EL (cell line): ENCODE results near the gene SMAD9.

Experiments
- DNase-seq: peaks from one replicate; pipeline ENCODE4 v3.0.0-alpha.2; 2016

The SMAD9 gene

GRCh38 chr13:36862002-36862685 lies 57.9 kb downstream of the SMAD9 start:
- peak; percentile 43 for DNase-seq

- DNase-seq = no peak
Observed at GRCh38 chr13:36859259-36859658, 60.8 kb downstream of the SMAD9 start.

DNA sequence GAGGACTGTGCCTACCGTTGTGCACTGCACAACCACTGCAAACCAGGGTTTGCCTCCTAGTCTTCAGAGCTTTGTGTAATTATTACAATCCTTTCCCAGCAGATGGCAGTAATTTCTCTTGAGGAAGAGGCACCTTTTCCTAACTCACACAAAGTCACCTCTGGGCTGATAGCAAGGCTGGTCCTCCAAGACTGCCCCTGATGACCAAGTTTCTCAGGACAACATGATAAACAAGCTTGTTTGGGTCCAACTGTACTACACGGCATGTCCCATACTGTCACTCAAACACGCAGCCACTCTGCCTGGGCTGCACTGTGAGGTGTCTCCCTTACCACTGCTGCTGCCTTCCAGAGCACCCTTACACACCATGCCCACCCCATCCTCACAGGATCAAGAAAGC lies 61.7 kb downstream of the SMAD9 start:
- DNase-seq = peak; percentile 53

DNA sequence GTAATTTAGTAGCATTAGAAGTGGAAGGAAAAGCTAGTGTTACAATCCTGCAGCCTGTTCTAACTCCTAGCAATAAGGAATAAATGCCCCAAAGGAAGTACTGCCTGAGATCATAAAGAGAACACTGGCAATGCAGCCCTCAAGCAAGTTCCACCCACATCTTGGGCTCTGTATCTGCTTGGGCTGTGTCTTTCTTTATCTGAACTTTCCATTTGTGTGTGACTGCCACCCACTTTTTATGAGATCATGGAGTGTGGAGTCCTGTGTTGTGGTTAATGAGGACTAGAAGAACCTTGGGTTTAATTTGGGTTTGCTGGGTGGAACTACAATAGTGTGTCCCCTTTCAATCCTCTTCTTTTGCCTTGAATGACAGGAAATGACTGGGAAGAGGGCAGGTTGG lies 62.8 kb downstream of the SMAD9 start:
- DNase-seq = no peak

DNA sequence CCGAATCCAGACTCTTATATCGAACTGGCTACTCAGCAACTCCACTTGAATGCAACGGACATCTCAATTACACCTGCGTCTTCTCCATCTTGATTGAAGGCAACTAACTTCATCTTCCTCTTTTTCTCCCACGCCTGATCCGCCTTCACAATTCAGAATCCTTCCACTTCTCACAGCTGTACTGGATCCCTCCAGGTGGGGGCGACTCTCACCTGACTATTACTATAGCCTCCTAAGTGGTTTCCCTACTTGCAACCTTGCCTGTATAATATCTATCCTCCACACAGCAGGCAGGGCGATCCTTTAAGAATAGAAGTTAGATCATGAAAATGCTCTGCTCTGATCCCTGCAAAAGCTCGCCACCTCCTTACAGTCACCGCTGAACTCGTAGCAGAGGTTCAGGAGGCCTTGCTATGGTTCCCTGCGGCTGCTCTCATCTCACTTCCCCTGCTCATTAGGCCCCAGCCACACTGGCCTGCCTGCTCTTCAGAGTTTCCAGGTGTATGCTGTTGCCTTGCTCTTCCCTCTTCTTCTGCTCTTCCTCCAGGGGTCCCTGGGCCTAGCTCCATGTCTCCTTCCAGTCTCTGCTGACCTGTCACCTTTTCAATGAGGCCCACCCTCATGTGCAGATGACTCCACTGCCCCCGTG lies 69.1 kb downstream of the SMAD9 start:
- DNase-seq = peak; percentile 11

- no peak for DNase-seq
Observed at GRCh38 chr13:36848199-36848982, 71.6 kb downstream of the SMAD9 start.

DNA sequence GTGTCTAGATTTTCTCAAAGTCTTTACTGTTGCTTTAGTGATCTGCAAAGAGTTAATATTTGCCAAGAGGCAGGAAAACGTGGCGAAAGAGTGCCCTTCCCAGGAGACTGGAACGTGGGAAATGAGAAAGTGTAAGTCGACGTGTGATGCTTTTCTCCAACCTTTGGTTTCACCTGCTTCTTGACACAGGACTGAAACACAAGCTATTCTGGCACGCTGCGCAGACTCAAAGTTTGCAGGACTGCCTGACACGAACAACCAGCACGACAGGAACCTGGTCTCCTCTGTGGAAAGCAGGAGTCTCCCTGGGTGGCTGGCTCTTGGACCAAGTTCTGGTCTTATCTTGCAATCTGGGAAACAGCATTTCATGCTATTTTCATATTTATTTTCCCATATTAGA lies 72.4 kb downstream of the SMAD9 start:
- no peak for DNase-seq

DNA sequence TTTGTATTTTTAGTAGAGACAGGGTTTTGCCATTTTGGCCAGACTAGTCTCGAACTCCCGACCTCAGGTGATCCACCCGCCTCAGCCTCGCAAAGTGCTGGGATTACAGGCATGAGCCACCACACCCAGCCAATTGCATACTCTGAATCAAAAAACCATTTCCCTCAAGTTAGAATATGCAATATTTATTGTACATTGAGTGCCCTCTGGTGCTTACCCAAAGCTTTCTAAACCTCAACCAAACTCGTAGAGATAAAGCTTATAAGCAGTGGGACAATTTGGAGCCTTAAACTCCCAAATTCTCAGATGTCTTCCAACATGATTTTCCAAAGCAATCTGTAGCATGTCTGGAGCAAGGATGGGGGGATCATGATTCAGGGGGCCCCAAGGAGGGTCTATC lies 78.6 kb downstream of the SMAD9 start:
- DNase-seq = no peak

DNA sequence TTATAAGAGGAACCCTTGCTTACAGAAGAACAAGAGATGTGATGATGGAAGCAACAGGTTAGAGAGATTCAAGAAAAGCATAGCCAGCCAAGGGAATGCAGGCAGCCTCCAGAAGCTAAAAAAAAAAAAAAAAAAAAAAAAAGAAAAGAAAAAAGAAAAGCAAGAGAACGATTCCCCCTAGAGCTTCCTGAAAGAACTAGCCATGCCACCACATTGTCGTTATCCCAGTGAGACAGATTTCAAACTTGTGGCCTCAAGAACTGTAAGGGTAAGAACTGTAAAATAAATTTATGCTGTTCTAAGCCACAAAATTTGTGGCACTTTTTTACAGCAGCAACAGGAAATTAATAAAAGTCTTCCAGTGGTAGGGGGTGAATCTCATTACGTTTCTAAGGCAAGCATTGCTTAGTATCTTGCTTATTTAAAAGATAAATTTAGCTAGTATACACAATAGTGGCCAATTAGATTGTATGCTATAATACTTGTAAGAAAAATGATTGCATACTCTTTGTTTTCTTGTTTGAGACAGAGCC lies 79.3 kb downstream of the SMAD9 start:
- no peak for DNase-seq

GRCh38 chr13:36839981-36840380 lies 80.1 kb downstream of the SMAD9 start:
- no peak for DNase-seq

DNA sequence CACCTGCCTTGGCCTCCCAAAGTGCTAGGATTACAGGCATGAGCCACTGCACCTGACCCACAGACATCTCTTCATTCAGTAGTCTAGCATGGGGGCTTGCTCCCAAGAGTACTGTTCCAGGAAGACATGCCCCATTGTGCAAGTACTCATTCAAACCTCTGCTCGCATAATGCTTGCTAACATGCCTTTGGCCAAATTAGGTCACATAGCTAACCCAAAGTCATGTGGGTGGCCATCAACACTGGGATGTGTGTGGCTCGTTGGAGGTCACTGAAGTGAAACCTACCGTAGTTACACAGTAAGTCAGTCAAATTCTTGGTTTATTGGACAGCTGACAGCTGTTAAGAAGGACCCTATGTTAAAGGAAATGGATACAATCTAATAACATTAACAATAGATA lies 80.8 kb downstream of the SMAD9 start:
- no peak for DNase-seq

GRCh38 chr13:36837354-36838092 lies 82.5 kb downstream of the SMAD9 start:
- no peak for DNase-seq

- no peak for DNase-seq
Observed at GRCh38 chr13:36834299-36834698, 85.7 kb downstream of the SMAD9 start.

GRCh38 chr13:36831291-36831690 lies 88.7 kb downstream of the SMAD9 start:
- DNase-seq = no peak

DNA sequence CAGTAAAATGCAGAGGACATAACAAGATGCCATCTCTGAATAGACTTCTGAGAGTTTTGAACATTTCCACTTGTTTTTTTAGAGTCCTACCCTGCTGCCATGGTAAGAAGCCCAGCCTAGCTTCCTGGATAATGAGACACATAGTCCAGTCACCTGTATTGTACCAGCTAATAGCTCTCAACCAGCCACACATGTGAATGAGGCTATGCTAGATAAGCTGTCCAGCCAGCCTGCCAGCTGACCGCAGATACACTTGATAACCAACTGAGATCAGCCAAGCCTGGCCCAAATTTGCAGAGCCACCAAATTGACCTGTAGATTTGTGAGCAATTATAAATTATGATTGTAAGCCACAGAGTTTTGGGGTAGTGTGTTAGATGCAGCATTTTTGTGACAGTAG lies 90.3 kb downstream of the SMAD9 start:
- DNase-seq = no peak

DNA sequence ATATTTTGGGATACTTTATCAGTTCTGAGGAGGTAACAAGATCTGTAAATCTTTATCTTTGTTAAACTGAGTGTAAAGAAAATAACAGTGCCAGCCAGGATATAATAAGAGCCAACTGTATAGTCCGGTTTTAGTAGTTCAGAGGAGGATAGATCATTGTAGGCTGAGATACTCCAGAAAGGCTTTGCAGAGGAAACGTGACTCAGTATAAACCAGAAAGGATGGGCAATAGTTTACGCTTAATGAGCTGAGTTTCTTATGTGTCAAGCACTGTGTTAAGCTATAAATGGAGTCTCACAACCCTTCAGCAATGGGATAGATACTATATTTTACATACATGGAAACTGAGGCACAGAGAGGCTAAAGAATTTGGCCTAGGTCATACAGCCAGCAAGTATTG lies 97.3 kb downstream of the SMAD9 start:
- no peak for DNase-seq

- no peak for DNase-seq
Observed at GRCh38 chr13:36820222-36820621, 99.8 kb downstream of the SMAD9 start.

DNA sequence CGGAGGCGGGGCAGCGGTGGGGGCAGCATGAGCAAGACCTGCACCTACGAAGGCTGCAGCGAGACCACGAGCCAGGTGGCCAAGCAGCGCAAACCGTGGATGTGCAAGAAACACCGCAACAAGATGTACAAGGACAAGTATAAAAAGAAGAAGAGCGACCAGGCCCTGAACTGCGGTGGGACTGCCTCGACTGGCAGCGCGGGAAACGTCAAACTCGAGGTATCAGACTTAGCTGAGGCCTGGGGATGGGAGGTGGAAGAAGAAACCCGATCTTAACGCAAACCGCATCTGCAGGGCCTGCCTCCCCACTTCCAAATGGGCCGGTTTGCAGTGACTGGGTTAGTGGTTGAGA lies 100.3 kb downstream of the SMAD9 start:
- peak; percentile 52 for DNase-seq

- DNase-seq = peak; percentile 84
Observed at GRCh38 chr13:36818804-36819738, 101.0 kb downstream of the SMAD9 start, which contains the start of gene RFXAP. Gene RFXAP, plus strand, starts transcription at chr13:36819222. Its CDS starts 136 bp downstream, at chr13:36819358.

DNA sequence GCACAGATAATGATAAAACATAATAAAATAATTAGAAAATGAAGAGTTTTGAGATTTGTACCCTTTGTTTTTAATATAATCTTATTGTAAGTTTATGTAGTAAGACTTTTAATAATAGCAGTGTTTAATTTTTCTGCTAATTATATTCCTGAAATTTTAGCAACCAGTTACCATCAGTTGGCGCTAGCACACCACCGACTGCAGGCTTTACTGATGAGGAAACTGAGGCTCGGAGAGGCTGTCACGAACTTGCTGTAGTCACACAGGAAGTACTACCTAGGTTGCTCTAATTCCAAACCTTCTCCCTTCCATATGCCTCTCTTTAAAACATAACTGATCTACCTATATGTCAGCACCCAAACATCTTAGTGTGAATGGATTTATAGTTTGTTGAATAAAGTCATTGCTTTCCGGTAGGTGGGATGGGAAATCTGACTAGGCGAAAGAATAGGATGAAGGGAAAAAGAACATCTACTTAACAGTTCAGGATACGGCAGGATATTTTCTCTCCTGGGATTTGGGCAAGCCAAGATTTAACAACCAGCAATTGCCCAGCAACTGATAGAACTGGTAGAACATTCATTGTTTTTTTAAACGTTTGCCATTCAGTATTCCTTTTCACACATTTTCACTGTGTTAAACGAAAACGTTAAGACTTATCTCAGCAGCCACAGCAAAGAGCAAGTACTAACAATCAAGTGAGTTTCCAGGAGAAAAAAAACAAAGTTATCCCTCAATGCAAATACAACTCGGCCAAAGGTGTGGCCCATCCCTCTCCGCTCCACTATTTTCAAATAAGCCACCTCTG lies 101.8 kb downstream of the SMAD9 start:
- DNase-seq = no peak

DNA sequence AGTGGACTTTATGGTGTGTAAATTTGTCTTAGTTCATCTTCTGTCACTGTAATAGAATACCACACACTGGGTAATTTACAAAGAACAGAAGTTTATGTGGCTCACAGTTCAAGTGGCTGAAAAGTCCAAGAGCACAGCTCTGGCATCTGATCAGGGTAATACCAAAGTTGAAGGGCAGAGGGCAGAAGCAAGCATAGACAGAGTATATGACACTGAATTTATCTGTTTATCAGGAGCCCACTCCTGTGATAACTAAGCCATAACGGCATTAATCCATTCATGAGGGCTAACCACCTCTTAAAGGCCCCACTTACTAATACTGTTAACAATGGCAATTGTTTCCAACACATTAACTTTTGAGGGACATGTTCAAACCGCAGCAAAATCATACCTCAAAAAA lies 105.0 kb downstream of the SMAD9 start:
- DNase-seq = peak; percentile 16
